ENCODE results near the gene RAMACL.

RAMACL gene

GRCh38 chr6:166617359-166617758 is 30.9 kb upstream of the RAMACL start:
- no peak for DNase-seq

GRCh38 chr6:166616261-166617238 is 30.1 kb upstream of the RAMACL start:
- no peak for DNase-seq

- DNase-seq: no peak
These were observed 28.7 kb upstream of the RAMACL start for GRCh38 chr6:166615059-166615770.

GRCh38 chr6:166614589-166614988 is 28.1 kb upstream of the RAMACL start:
- DNase-seq: no peak

- no peak for DNase-seq
These were observed 27.7 kb upstream of the RAMACL start for GRCh38 chr6:166614171-166614583.

- DNase-seq: no peak
These were observed 26.5 kb upstream of the RAMACL start for GRCh38 chr6:166613027-166613426.

GRCh38 chr6:166612471-166612881 is 26.0 kb upstream of the RAMACL start:
- no peak for DNase-seq

- no peak for DNase-seq
These were observed 25.2 kb upstream of the RAMACL start for GRCh38 chr6:166611631-166612030.

- no peak for DNase-seq
These were observed 23.6 kb upstream of the RAMACL start for GRCh38 chr6:166610069-166610468.

- no peak for DNase-seq
These were observed 22.3 kb upstream of the RAMACL start for GRCh38 chr6:166608774-166609173.

- no peak for DNase-seq
These were observed 19.3 kb upstream of the RAMACL start for GRCh38 chr6:166605752-166606151.

GRCh38 chr6:166604911-166605310 is 18.4 kb upstream of the RAMACL start:
- no peak for DNase-seq

- no peak for DNase-seq
These were observed 17.9 kb upstream of the RAMACL start for GRCh38 chr6:166604328-166604727.

GRCh38 chr6:166603043-166603690 is 16.7 kb upstream of the RAMACL start:
- no peak for DNase-seq

- DNase-seq: no peak
These were observed 15.5 kb upstream of the RAMACL start for GRCh38 chr6:166601956-166602355.

- no peak for DNase-seq
These were observed 14.5 kb upstream of the RAMACL start for GRCh38 chr6:166600931-166601330.

- DNase-seq: peak; percentile 67
These were observed 12.7 kb upstream of the RAMACL start for GRCh38 chr6:166599205-166599604.

- DNase-seq: no peak
These were observed 12.1 kb upstream of the RAMACL start for GRCh38 chr6:166598441-166599138.

- no peak for DNase-seq
These were observed 11.4 kb upstream of the RAMACL start for GRCh38 chr6:166597711-166598440.

GRCh38 chr6:166596776-166597507 is 10.5 kb upstream of the RAMACL start:
- no peak for DNase-seq

- no peak for DNase-seq
These were observed 9.5 kb upstream of the RAMACL start for GRCh38 chr6:166595949-166596348.
